ENCODE results near the gene SMYD3.

DNA sequence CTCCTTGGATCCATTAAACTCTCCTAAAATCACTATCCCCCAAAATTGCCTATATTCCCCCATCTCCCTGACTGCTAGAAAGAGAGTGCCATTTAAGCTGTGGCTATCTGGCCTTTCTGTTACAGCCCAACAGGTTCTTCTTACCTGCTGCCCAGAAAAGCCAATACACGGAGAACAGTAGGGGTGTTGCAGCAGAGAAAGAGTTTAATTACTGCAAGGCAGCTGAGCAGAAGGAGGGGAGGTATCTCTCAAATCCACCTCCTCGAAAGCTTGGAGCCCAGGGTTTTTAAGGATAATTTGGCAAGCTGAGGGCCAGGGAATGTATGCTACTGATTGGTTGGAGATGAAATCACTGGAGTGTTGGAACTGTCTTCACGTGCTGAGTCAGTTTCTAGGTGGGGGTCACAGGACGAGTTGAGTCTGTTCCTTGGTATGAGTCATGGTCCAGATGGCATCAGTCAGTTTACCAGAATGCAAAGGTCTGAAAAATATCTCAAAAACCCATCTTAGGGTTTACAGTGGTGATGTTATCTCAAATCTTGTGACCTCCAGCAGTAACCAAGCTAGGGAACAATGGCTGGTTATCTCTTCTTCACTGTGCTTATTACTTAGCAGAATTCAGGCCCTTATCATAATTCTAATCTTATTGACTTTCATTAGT, 89.8 kb downstream of the SMYD3 start:
- TF ChIP-seq POLR2A (IDR thresholded peaks at IDR 0.05) = no peak
- TF ChIP-seq, protein P1, sequence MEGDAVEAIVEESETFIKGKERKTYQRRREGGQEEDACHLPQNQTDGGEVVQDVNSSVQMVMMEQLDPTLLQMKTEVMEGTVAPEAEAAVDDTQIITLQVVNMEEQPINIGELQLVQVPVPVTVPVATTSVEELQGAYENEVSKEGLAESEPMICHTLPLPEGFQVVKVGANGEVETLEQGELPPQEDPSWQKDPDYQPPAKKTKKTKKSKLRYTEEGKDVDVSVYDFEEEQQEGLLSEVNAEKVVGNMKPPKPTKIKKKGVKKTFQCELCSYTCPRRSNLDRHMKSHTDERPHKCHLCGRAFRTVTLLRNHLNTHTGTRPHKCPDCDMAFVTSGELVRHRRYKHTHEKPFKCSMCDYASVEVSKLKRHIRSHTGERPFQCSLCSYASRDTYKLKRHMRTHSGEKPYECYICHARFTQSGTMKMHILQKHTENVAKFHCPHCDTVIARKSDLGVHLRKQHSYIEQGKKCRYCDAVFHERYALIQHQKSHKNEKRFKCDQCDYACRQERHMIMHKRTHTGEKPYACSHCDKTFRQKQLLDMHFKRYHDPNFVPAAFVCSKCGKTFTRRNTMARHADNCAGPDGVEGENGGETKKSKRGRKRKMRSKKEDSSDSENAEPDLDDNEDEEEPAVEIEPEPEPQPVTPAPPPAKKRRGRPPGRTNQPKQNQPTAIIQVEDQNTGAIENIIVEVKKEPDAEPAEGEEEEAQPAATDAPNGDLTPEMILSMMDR (IDR thresholded peaks at IDR 0.05) = no peak
